HL-60 (cell line): ENCODE data around the gene SLC51B.

Experiments used
- DNase-seq, 2 experiments: peaks; one replicate each; pipeline ENCODE4 v3.0.0-alpha.2; 2010 to 2020; ENCODE audit warnings: low read depth in 1 of 2, low spot score in 1 of 2
- H3K27ac ChIP-seq: fragments of 250-450 bp; sonication (Bioruptor Pico); replicated peaks from 2 replicates; pipeline ENCODE4 v1.5.1; 2020; ENCODE audit warnings: mild to moderate bottlenecking, moderate library complexity
- H3K27me3 ChIP-seq: fragments of 250-450 bp; sonication (Bioruptor Pico); 2 replicates; pipeline ENCODE4 v1.5.1; 2021; ENCODE audit warnings: mild to moderate bottlenecking, moderate library complexity; ENCODE audit not compliant: insufficient read depth, poor library complexity, severe bottlenecking
- H3K4me3 ChIP-seq: replicated peaks from 2 replicates; pipeline ENCODE4 v1.5.1; 2011; ENCODE audit warnings: mild to moderate bottlenecking, control low read depth, low read length; ENCODE audit not compliant: insufficient read depth
- GABPA ChIP-seq: IDR thresholded peaks from 2 replicates; pipeline ENCODE4 v1.6.1; 2012; ENCODE audit warnings: low read depth
- POLR2AphosphoS5 ChIP-seq: IDR thresholded peaks from 2 replicates; pipeline ENCODE4 v1.6.1; 2012; ENCODE audit warnings: low read depth
- SPI1 ChIP-seq: IDR thresholded peaks from 2 replicates; pipeline ENCODE4 v1.6.1; 2012; ENCODE audit warnings: low read depth, mild to moderate bottlenecking, borderline replicate concordance
- long read RNA-seq: library from polyadenylated mRNA; unstranded; transcript quantifications from one replicate; pipeline ENCODE4 v2.0.0, GENCODE V29; 2020
- TF ChIP-seq, protein P1 (sequence below): IDR thresholded peaks from 2 replicates; pipeline ENCODE4 v1.6.1; 2012; ENCODE audit warnings: low read depth; ENCODE audit not compliant: insufficient replicate concordance
- TF ChIP-seq, protein P2 (sequence below): IDR thresholded peaks from one replicate; pipeline ENCODE4 v1.5.1; 2011; ENCODE audit warnings: low read length, control low read depth, inconsistent platforms; ENCODE audit not compliant: insufficient read depth

The SLC51B gene
- long read RNA-seq = 0 reads

- no peaks in the 10 kb centered on the region for H3K27me3 ChIP-seq
- TF ChIP-seq POLR2AphosphoS5 (no peak), SPI1 (no peak), GABPA (no peak)
- TF ChIP-seq, protein P1, sequence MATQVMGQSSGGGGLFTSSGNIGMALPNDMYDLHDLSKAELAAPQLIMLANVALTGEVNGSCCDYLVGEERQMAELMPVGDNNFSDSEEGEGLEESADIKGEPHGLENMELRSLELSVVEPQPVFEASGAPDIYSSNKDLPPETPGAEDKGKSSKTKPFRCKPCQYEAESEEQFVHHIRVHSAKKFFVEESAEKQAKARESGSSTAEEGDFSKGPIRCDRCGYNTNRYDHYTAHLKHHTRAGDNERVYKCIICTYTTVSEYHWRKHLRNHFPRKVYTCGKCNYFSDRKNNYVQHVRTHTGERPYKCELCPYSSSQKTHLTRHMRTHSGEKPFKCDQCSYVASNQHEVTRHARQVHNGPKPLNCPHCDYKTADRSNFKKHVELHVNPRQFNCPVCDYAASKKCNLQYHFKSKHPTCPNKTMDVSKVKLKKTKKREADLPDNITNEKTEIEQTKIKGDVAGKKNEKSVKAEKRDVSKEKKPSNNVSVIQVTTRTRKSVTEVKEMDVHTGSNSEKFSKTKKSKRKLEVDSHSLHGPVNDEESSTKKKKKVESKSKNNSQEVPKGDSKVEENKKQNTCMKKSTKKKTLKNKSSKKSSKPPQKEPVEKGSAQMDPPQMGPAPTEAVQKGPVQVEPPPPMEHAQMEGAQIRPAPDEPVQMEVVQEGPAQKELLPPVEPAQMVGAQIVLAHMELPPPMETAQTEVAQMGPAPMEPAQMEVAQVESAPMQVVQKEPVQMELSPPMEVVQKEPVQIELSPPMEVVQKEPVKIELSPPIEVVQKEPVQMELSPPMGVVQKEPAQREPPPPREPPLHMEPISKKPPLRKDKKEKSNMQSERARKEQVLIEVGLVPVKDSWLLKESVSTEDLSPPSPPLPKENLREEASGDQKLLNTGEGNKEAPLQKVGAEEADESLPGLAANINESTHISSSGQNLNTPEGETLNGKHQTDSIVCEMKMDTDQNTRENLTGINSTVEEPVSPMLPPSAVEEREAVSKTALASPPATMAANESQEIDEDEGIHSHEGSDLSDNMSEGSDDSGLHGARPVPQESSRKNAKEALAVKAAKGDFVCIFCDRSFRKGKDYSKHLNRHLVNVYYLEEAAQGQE = no peak
- TF ChIP-seq, protein P2, sequence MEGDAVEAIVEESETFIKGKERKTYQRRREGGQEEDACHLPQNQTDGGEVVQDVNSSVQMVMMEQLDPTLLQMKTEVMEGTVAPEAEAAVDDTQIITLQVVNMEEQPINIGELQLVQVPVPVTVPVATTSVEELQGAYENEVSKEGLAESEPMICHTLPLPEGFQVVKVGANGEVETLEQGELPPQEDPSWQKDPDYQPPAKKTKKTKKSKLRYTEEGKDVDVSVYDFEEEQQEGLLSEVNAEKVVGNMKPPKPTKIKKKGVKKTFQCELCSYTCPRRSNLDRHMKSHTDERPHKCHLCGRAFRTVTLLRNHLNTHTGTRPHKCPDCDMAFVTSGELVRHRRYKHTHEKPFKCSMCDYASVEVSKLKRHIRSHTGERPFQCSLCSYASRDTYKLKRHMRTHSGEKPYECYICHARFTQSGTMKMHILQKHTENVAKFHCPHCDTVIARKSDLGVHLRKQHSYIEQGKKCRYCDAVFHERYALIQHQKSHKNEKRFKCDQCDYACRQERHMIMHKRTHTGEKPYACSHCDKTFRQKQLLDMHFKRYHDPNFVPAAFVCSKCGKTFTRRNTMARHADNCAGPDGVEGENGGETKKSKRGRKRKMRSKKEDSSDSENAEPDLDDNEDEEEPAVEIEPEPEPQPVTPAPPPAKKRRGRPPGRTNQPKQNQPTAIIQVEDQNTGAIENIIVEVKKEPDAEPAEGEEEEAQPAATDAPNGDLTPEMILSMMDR = no peak
- H3K4me3 ChIP-seq = no peak within 1 kb of the TSS
- H3K27ac ChIP-seq = no peak within 1 kb of the TSS
- DNase-seq = no peak
Observed at GRCh38 chr15:65044724-65045481, at the start of gene SLC51B. Gene SLC51B, plus strand, starts transcription at chr15:65045387. Its CDS starts 4,618 bp downstream, at chr15:65050005.

GRCh38 chr15:64997066-64997465 is 48.1 kb upstream of the SLC51B start:
- no peaks in the 10 kb centered on the region for H3K27me3 ChIP-seq
- no peak for DNase-seq
- TF ChIP-seq, protein P2 = no peak
- TF ChIP-seq GABPA = no peak
- TF ChIP-seq SPI1 = no peak
- TF ChIP-seq, protein P1 = no peak
- TF ChIP-seq POLR2AphosphoS5 = no peak
- H3K27ac ChIP-seq = no peak overlapping the region
- no peak overlapping the region for H3K4me3 ChIP-seq

GRCh38 chr15:64997745-64998375 is 47.3 kb upstream of the SLC51B start:
- TF ChIP-seq, protein P2 = no peak
- TF ChIP-seq POLR2AphosphoS5 (no peak), GABPA (no peak), SPI1 (no peak)
- TF ChIP-seq, protein P1 = no peak
- no peak for DNase-seq
- H3K27ac ChIP-seq = no peak overlapping the region
- no peak overlapping the region for H3K4me3 ChIP-seq
- no peaks in the 10 kb centered on the region for H3K27me3 ChIP-seq
